ENCODE results near the gene ANKRD33.

- no peak for TF ChIP-seq POLR2AphosphoS5 (IDR thresholded peaks at IDR 0.05; ENCODE audit: low read depth, low read length)
- TF ChIP-seq GATA2 (CRISPR knock-in tag; IDR thresholded peaks at IDR 0.05) = no peak
- no peak for TF ChIP-seq RXRA (IDR thresholded peaks at IDR 0.05; ENCODE audit: borderline replicate concordance, low read depth)
- TF ChIP-seq CTCF (IDR thresholded peaks at IDR 0.05) = no peak
- TF ChIP-seq FOXJ3 (CRISPR knock-in tag; IDR thresholded peaks at IDR 0.05) = no peak
- TF ChIP-seq REST (IDR thresholded peaks at IDR 0.05; ENCODE audit: low read depth, low read length) = no peak
- no peak for TF ChIP-seq RAD21 (IDR thresholded peaks at IDR 0.05; ENCODE audit: low read length)
- TF ChIP-seq SIN3A (IDR thresholded peaks at IDR 0.05; ENCODE audit: borderline replicate concordance, low read depth, low read length) = no peak
- no peak for TF ChIP-seq EP300 (IDR thresholded peaks at IDR 0.05; ENCODE audit: borderline replicate concordance in 1 of 2, low read depth in 1 of 2, low read length in 1 of 2)
- TF ChIP-seq SMC3 (IDR thresholded peaks at IDR 0.05; ENCODE audit: low read depth, low read length) = no peak
- no peak for TF ChIP-seq ELF1 (IDR thresholded peaks at IDR 0.05)
These were observed 26.9 kb upstream of the ANKRD33 start for GRCh38 chr12:51860986-51861385.

All from SK-N-SH (cell line).